K562 (cell line): ENCODE measurements around the gene MLN.

ENCODE experiments used
- CTCF ChIP-seq, 3 experiments: IDR thresholded peaks in 2 of 3; conservative IDR thresholded peaks in 1 of 3; 2 replicates each; pipeline ENCODE4 v1.5.1; 2011 to 2012; ENCODE audit warnings: low read length in 3 of 3, mild to moderate bottlenecking in 3 of 3, control low read depth in 2 of 3, improper control_type of control experiment in 1 of 3, inconsistent platforms in 1 of 3, low read depth in 1 of 3, mixed read lengths in 1 of 3, moderate library complexity in 1 of 3; ENCODE audit not compliant: insufficient read depth in 2 of 3
- FOXJ3 ChIP-seq: sonication (generic); formaldehyde crosslinking; IDR thresholded peaks from 2 replicates; pipeline ENCODE4 v1.4.0; 2020; ENCODE audit warnings: mild to moderate bottlenecking, missing genetic modification reagents
- MAX ChIP-seq: sonication (generic); formaldehyde crosslinking; IDR thresholded peaks from 2 replicates; pipeline ENCODE4 v1.9.0; 2022; ENCODE audit warnings: mild to moderate bottlenecking, missing genetic modification reagents
- PCBP1 ChIP-seq: fragments of 200-400 bp; formaldehyde crosslinking; IDR thresholded peaks from 2 replicates; pipeline ENCODE4 v1.6.1; 2018; ENCODE audit warnings: mild to moderate bottlenecking, low read depth, low read length; ENCODE audit not compliant: poor library complexity, severe bottlenecking
- POLR2G ChIP-seq: fragments of 200-400 bp; formaldehyde crosslinking; IDR thresholded peaks from 2 replicates; pipeline ENCODE4 v1.6.1; 2017; ENCODE audit warnings: low read depth, mild to moderate bottlenecking, antibody characterized with exemption, low read length, moderate library complexity
- SETDB1 ChIP-seq: IDR thresholded peaks from one replicate; pipeline ENCODE4 v1.6.1; 2012; ENCODE audit warnings: low read length, control low read depth, inconsistent platforms
- WHSC1 ChIP-seq: IDR thresholded peaks from one replicate; pipeline ENCODE4 v1.6.1; 2012; ENCODE audit warnings: low read length, control low read depth, inconsistent platforms
- ZNF512 ChIP-seq: IDR thresholded peaks from 2 replicates; pipeline ENCODE4 v1.6.1; 2016; ENCODE audit warnings: missing genetic modification characterization, missing compliant biosample characterization
- TF ChIP-seq, protein P1 (sequence below), 2 experiments: fragments of 200-800 bp in 1 of 2; sonication (Bioruptor generic) in 1 of 2; sonication (generic) in 1 of 2; formaldehyde crosslinking in 1 of 2; IDR thresholded peaks in 1 of 2; conservative IDR thresholded peaks in 1 of 2; 2 replicates each; pipeline versions ENCODE4 v1.5.0 to v1.6.1; 2016 to 2020; ENCODE audit warnings: missing compliant biosample characterization in 1 of 2, missing genetic modification characterization in 1 of 2, missing genetic modification reagents in 1 of 2

DNA sequence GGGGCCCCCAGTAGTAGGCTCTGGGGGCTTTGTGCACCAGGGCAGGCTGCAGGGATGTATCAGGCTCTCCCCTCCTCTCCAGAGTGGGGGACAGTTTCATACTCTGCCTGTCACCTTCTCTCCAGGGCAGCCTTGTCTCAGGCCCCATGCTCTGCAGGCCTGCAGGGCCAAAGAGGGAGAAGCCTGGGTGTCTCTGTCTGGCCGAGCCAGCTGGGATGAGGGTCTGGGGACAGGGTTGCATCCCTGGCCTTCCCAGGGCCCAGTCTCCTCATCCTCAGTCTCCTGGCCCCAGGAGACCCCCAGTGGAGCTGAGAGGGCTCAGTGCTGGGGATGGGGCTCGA is 42.3 kb downstream of the MLN start:
- TF ChIP-seq ZNF512 (no peak), PCBP1 (no peak), POLR2G (no peak), FOXJ3 (CRISPR knock-in tag) (no peak), CTCF (IDR thresholded peaks at IDR 0.05 in 2 of 3, conservative IDR thresholded peaks at IDR 0.05 in 1 of 3; ENCODE audit: insufficient read depth in 2 of 3, low read depth in 1 of 3, low read length in 3 of 3) (no peak), SETDB1 (no peak), WHSC1 (no peak), MAX (CRISPR knock-in tag) (no peak)
- TF ChIP-seq, protein P1, sequence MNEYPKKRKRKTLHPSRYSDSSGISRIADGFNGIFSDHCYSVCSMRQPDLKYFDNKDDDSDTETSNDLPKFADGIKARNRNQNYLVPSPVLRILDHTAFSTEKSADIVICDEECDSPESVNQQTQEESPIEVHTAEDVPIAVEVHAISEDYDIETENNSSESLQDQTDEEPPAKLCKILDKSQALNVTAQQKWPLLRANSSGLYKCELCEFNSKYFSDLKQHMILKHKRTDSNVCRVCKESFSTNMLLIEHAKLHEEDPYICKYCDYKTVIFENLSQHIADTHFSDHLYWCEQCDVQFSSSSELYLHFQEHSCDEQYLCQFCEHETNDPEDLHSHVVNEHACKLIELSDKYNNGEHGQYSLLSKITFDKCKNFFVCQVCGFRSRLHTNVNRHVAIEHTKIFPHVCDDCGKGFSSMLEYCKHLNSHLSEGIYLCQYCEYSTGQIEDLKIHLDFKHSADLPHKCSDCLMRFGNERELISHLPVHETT (CRISPR knock-in tag; conservative IDR thresholded peaks at IDR 0.05 in 1 of 2, IDR thresholded peaks at IDR 0.05 in 1 of 2) = no peak
